RWPE2 (cell line): ENCODE data around the gene RPL5.

ENCODE experiments used
- ATAC-seq: fragments of 200-7000 bp; cut with Tn5 transposase; 3 replicates; pipeline ENCODE4 v1.9.1; 2021; ENCODE audit warnings: low read depth
- DNase-seq: peaks from one replicate; pipeline ENCODE4 v3.0.0-alpha.2; 2020; ENCODE audit warnings: low spot score
- H3K27ac ChIP-seq: fragments of 450-650 bp; 2 replicates; pipeline ENCODE4 v1.5.1; 2017; ENCODE audit warnings: mild to moderate bottlenecking; ENCODE audit not compliant: poor library complexity, severe bottlenecking
- H3K27me3 ChIP-seq: fragments of 250-450 bp; sonication (Bioruptor Pico); 2 replicates; pipeline ENCODE4 v1.5.1; 2021; ENCODE audit warnings: mild to moderate bottlenecking, moderate library complexity; ENCODE audit not compliant: insufficient read depth, poor library complexity, severe bottlenecking
- H3K36me3 ChIP-seq: fragments of 250-450 bp; sonication (Bioruptor Pico); 2 replicates; pipeline ENCODE4 v1.5.1; 2020; ENCODE audit warnings: low read depth, mild to moderate bottlenecking, moderate library complexity
- H3K4me1 ChIP-seq: fragments of 250-450 bp; sonication (Bioruptor Pico); 2 replicates; pipeline ENCODE4 v1.5.1; 2021; ENCODE audit warnings: mild to moderate bottlenecking, moderate library complexity; ENCODE audit not compliant: insufficient read depth, poor library complexity, severe bottlenecking
- H3K4me3 ChIP-seq: fragments of 250-450 bp; sonication (Bioruptor Pico); 2 replicates; pipeline ENCODE4 v1.5.1; 2021; ENCODE audit warnings: mild to moderate bottlenecking, moderate library complexity; ENCODE audit not compliant: severe bottlenecking
- H3K9me3 ChIP-seq: fragments of 250-450 bp; sonication (Bioruptor Pico); 2 replicates; pipeline ENCODE4 v1.5.1; 2021; ENCODE audit warnings: mild to moderate bottlenecking, moderate library complexity; ENCODE audit not compliant: severe bottlenecking
- CTCF ChIP-seq: fragments of 450-650 bp; IDR thresholded peaks from one replicate; pipeline ENCODE4 v1.5.1; 2017; ENCODE audit warnings: mild to moderate bottlenecking, moderate library complexity; ENCODE audit not compliant: poor library complexity, severe bottlenecking

Gene RPL5

GRCh38 chr1:92858564-92859399, 26.9 kb downstream of the RPL5 start:
- Histone ChIP-seq H3K36me3 (no peaks in the 10 kb centered on the region), H3K27me3 (no peaks in the 10 kb centered on the region), H3K4me1 (no peaks in the 10 kb centered on the region), H3K27ac (no peak overlapping the region), H3K4me3 (no peak overlapping the region), H3K9me3 (no peaks in the 10 kb centered on the region)
- no peak for DNase-seq
- peak; percentile 96 for TF ChIP-seq CTCF
- peak; percentile 77 for ATAC-seq

- H3K4me3 ChIP-seq, result no peak overlapping the region
- H3K27me3 ChIP-seq, result no peaks in the 10 kb centered on the region
- H3K27ac ChIP-seq, result no peak overlapping the region
- DNase-seq, result no peak
- H3K4me1 ChIP-seq, result no peaks in the 10 kb centered on the region
- no peaks in the 10 kb centered on the region for H3K9me3 ChIP-seq
- TF ChIP-seq CTCF, result no peak
- ATAC-seq, result 0 out of 3 replicates have a peak, but pooled peaks have one; percentile 10
- H3K36me3 ChIP-seq, result no peaks in the 10 kb centered on the region
These were observed 27.7 kb downstream of the RPL5 start for GRCh38 chr1:92859400-92860039.

GRCh38 chr1:92862605-92863004, 30.8 kb downstream of the RPL5 start:
- ATAC-seq, result no peak
- no peak for TF ChIP-seq CTCF
- no peaks in the 10 kb centered on the region for H3K36me3 ChIP-seq
- no peaks in the 10 kb centered on the region for H3K4me1 ChIP-seq
- no peaks in the 10 kb centered on the region for H3K27me3 ChIP-seq
- H3K9me3 ChIP-seq, result no peaks in the 10 kb centered on the region
- no peak overlapping the region for H3K27ac ChIP-seq
- no peak for DNase-seq
- H3K4me3 ChIP-seq, result no peak overlapping the region

- Histone ChIP-seq H3K36me3 (no peaks in the 10 kb centered on the region), H3K9me3 (no peaks in the 10 kb centered on the region), H3K27ac (no peak overlapping the region), H3K27me3 (no peaks in the 10 kb centered on the region), H3K4me3 (no peak overlapping the region), H3K4me1 (no peaks in the 10 kb centered on the region)
- no peak for DNase-seq
- no peak for TF ChIP-seq CTCF
- no peak for ATAC-seq
These were observed 32.3 kb downstream of the RPL5 start for GRCh38 chr1:92864131-92864530.

- ATAC-seq (no peak), DNase-seq (no peak)
- H3K4me3 ChIP-seq, result no peak overlapping the region
- no peaks in the 10 kb centered on the region for H3K4me1 ChIP-seq
- no peak overlapping the region for H3K27ac ChIP-seq
- no peaks in the 10 kb centered on the region for H3K36me3 ChIP-seq
- no peaks in the 10 kb centered on the region for H3K27me3 ChIP-seq
- no peak for TF ChIP-seq CTCF
- H3K9me3 ChIP-seq, result no peaks in the 10 kb centered on the region
These were observed 38.8 kb downstream of the RPL5 start for GRCh38 chr1:92870591-92870990.
